Kidney capillary endothelial cell (primary cell): Measurements from ENCODE around the gene EXD3.
A peak's percentile ranks its signal among the peaks of the same experiment; 100 is the strongest.

Source experiments
- DNase-seq: peaks from one replicate; pipeline ENCODE4 v3.0.0-alpha.2; 2018; ENCODE audit warnings: low spot score

EXD3 gene

GRCh38 chr9:137306066-137306849 lies 116.7 kb downstream of the EXD3 start:
- DNase-seq, result peak; percentile 78

DNA sequence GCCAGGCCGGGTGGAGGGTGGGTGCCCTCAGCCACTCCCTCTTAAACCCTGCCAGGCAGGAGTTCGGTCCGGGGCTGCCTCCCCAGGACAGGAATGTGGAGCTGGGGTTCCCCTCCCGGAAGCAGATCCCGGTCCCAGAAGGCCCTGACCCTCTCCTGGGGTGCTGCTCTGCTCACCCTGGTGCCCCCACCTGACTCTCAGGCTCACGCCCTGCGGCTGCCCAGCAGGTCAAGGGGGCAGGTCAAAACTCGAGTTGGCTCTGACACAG lies 117.2 kb downstream of the EXD3 start:
- DNase-seq, result no peak

GRCh38 chr9:137305060-137305797 lies 117.7 kb downstream of the EXD3 start:
- peak; percentile 82 for DNase-seq

DNA sequence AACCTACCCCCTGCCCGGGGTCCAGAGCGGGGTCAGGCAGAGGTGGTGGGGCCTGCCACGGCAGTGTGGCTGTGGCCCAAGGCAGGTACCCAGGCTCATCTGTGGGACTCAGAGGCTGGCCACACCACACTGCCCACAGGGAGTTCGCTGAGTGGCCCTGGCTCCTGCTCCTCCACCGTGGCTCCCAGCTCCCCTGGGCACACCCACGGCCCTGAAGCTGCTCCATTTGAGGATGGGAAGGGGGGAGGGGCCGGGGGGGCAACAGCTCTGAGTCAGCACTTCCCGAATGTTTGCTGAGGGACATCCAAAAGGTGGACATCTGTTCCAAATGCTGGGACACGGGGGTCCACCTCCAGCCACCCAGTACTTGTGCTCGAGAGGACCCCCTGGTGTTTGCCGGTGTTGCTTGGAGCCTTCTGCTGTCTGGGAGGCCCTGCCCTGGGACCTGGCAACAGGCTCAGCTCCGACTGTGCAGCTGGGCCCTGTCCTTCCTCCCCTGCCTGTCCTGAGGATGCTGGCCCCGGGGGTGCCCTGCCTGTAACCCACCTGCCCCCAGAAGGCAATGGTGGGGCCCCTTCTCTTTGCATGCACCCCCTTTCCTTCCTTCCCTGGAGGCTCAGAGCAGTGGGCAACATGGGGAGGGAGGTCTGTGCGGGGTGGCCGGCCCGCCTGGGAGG lies 118.4 kb downstream of the EXD3 start:
- DNase-seq, result peak; percentile 29

GRCh38 chr9:137303893-137304382 lies 119.0 kb downstream of the EXD3 start:
- DNase-seq, result no peak

DNA sequence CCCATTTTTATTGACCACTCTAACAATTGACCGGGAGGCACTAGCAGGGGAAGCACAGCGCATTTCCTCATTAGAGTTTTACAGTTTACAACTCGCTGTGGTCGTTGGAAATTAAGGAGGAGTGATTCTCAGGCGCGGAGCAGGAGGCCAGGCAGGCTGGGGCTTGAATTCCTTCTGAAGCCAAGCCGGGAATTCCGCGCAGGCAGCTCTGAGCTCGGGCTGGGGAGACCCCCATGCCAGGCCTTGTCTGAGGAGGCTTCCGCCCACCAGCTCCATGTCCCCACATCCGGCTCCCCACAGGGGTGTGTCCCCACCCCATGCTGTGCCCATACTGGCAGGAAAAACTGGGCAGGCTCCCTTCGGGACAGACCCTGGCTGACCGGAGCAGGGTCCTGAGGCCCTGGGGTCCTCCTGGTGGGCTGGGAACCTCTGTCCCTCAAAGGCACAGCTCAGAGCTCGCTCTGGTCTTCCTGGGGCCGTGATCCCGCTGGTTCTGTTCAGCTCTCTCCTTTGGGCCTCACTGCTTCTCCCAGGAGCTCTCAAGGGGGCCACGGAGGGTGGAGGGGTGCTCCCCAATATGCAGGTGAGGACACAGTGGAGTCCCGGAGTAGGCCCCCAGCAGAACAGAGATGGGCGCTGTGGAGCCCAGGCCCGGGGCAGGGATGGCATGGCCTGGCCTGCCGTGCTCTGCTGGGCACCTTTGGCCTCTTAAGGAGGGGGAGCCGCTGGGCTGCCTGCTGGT lies 119.6 kb downstream of the EXD3 start:
- peak; percentile 23 for DNase-seq

DNA sequence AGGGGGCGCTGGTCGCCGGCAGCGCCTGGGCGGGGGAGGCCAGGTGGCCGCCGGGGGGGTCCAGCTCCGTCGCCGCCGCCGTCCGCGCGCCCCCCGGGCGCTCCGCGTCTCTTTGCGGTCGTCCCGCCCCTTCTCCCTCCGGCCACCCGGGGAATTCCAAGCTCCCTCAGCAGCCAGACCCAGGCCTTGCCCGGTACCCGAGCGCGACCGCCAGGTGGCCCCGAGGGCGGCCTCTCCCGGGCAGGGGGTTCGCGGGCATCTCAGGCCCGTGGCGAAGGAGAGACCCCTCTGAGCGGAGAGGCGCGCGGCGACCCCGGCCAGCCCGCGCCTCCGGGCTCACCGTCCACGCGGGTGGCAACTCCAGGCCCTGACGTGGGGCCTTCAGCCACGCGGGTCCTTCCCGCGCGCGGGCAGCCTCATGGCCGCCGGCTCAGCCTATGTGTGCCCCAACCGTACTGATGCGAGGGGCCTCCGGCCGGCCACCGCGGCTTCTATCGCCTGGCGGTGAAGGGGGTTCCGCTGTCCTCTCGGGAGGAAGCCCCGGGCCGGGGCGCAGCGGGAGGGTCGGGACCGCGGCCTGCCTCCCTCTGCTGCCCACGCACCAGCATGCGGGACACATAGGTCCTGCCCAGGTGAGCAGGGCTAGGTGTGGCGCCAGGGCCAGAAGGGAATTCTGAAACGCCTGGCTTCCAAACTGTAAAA lies 120.4 kb downstream of the EXD3 start:
- DNase-seq, result peak; percentile 86

GRCh38 chr9:137302118-137302448 lies 120.9 kb downstream of the EXD3 start, which contains the start of gene NRARP:
NRARP (minus strand) TSS chr9:137302271; CDS start chr9:137301928, 343 bp downstream.
- no peak for DNase-seq

- DNase-seq, result peak; percentile 40
Measured at GRCh38 chr9:137301081-137301947, 121.6 kb downstream of the EXD3 start.

GRCh38 chr9:137300567-137301080 lies 122.3 kb downstream of the EXD3 start:
- no peak for DNase-seq

DNA sequence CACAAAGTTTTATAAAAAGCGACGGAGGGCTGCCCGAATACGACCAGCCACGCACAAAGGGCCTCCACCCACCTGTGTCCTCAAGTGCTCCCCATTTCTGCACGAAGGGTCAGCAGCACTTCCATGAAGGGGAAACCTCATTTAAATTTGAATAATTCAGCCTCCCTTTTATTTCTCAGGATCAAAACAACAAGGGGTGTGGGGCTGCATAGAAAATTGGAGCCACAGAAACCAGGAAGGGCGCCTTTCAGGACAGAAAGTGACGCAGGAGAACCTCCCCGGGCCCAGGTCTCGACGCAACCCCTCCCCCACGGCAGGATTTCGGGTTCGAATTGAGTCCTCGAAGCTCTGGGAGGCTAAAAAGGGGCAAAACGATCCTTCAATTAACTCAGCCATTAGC lies 123.0 kb downstream of the EXD3 start:
- DNase-seq, result no peak

- DNase-seq, result no peak
Measured at GRCh38 chr9:137299203-137299565, 123.8 kb downstream of the EXD3 start.

GRCh38 chr9:137298401-137299202 lies 124.4 kb downstream of the EXD3 start:
- no peak for DNase-seq

DNA sequence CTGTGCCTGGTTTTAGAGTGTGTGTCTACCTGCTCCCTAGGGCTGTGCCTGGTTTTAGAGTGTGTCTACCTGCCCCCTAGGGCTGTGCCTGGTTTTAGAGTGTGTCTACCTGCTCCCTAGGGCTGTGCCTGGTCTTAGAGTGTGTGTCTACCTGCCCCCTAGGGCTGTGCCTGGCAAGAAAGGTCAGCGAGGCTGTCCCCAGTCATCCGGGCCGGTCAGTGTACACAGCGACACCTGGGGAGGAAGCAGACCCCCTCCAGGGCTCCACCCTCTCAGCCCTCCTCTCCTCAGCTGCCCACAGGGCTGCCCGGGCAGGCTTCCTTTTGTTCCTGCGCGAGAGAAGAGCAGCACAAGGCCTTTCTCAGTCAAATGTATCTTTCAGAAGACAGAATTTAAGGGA lies 125.0 kb downstream of the EXD3 start:
- no peak for DNase-seq

GRCh38 chr9:137296670-137297664 lies 126.0 kb downstream of the EXD3 start:
- peak; percentile 87 for DNase-seq

GRCh38 chr9:137295849-137296669 lies 126.9 kb downstream of the EXD3 start:
- no peak for DNase-seq

DNA sequence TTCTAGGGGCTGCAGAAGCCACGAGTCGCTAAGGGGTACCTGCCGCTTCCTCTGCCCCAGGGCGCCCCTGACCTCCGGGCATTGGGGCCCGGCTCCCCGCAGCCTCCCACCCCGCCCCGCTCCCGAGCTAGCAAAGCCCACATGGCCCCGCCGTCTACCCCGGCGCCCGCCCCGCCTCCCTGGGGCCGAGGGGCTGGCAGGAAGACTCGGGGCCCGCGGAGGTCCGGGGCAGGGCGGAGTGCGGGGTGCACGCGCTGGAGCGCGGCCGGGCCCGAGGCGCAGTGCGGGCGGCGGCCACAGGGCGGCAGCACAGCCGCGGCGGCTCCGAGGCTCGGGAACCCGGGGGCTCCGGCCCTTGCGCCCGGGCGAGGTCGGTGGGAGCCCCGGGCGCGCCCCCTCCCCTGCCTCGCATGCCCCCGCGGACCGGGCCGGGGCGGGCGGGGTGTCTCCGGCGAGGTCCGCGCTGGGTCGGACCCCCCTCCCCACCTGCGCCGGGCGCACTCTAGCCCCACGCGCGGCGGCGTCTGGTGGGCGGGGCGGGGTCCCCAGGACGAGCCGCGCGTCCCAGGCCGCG lies 127.6 kb downstream of the EXD3 start:
- DNase-seq, result peak; percentile 39
